Measurements from ENCODE around the gene PRKCH. TPM values are rescaled to one million over a fixed set of nuclear protein-coding genes. Genes with fewer than 3 reads are reported as not detected.
"Not testable (repeated sequence)": the region's sequence is repeated elsewhere in the genome, so short reads cannot be mapped to it uniquely, and the experiment has no call there.

Gene PRKCH
- total and polyA plus RNA-seq, 3 experiments from 2014 or later: 165 to 369 (median 166) TPM

DNA sequence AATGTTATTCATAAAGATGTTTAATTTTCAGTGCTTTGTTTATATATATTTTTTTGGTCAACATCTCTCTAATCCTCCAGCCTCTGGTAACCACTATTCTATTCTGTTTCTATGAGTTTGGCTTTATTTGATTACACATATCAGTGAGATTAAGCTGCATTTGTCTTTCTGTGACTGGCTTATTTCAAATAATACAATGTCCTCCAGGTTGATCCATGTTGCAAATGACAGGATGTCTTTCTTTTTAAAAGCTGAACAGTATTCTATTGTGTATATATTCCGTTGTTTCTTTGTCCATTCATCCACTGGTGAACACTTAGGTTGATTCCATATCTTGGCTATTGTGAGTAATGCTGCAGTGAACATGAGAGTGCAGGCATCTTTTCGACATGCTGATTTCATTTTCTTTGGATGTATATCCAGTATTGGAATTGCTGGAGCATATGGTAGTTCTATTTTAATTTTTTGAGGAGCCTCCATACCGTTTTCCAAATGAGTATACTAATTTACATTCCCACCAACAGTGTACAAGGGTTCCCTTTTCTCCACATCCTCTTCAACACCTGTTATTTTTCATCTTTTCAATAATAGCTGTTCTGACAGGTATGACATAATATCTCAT lies 142.4 kb downstream of the PRKCH start:
- H3K27ac ChIP-seq (ENCODE audit: low read depth, low read length): no peak overlapping the region
- peak overlapping the region in 7 of 8 donors; percentile 47 to 84 (median 81) for H3K27ac Mint-ChIP-seq
- H3K4me1 Mint-ChIP-seq: peaks cover 63 to 94% (median 69%) of the 10 kb centered on the region in 3 donors

DNA sequence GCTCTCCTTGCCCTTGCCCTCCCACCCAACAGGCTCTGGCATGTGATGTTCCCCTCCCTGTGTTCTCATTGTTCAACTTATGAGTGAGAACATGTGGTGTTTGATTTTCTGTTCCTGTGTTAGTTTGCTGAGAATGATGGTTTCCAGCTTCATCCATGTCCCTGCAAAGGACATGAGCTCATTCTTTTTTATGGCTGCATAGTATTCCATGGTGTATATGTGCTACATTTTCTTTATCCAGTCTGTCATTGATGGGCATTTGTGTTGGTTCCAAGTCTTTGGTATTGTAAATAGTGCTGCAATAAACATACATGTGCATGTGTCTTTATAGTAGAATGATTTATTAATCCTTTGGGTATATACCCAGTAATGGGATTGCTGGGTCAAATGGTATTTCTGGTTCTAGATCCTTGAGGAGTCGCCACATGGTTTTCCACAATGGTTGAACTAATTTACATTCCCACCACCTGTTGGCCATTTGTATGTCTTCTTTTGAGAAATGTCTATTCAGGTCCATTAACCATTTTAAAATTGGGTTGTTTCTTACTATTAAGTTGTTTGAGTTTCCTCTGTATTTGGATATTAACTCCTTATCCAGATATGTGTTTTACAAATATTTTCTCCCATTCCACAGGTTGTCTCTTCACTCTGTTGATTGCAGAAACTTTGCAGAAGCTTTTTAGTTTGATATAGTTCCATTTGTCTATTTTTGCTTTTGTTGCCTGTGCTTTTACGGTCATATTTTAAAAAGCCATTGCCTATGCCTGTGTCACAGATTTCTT lies 143.4 kb downstream of the PRKCH start:
- H3K9me3 Mint-ChIP-seq; H3K27me3 ChIP-seq (ENCODE audit: insufficient read depth, low read length, poor library complexity, severe bottlenecking); H3K4me3 ChIP-seq (ENCODE audit: low read length); H3K27ac ChIP-seq (ENCODE audit: low read depth, low read length); POLR2A ChIA-PET; DNase-seq; H3K9me3 ChIP-seq (ENCODE audit: low read length); H3K27me3 Mint-ChIP-seq; H3K4me3 Mint-ChIP-seq: not testable (repeated sequence)
- Histone ChIP-seq H3K36me3 (ENCODE audit: insufficient read depth, low read length) (peaks cover 42% of the 10 kb centered on the region), H3K4me1 (ENCODE audit: insufficient read depth, low read length) (peaks cover 42% of the 10 kb centered on the region)
- Mint-ChIP-seq H3K36me3 (peaks cover 26 to 98% (median 29%) of the 10 kb centered on the region in 3 donors), H3K27ac (peak overlapping the region; percentile 7 to 83 (median 75)), H3K4me1 (peaks cover 66 to 96% (median 72%) of the 10 kb centered on the region in 3 donors)
- CTCF ChIA-PET: interaction anchor here (0.7 to 1.1 kb wide), 3 partner anchors 9 to 171 kb away, joined by 3 read pairs; no protein-coding TSS in a partner anchor

More for the DNA sequence above, 142.4 kb downstream of the PRKCH start:
- H3K4me1 ChIP-seq (ENCODE audit: insufficient read depth, low read length): peaks cover 33% of the 10 kb centered on the region
- H3K27me3 Mint-ChIP-seq: peaks cover 0 to 4% of the 10 kb centered on the region in 2 donors
- H3K9me3 Mint-ChIP-seq: peaks cover 0 to 3% (median 0%) of the 10 kb centered on the region in 5 donors
- peaks cover 48% of the 10 kb centered on the region for H3K36me3 ChIP-seq (ENCODE audit: insufficient read depth, low read length)
- H3K9me3 ChIP-seq (ENCODE audit: low read length): no peaks in the 10 kb centered on the region
- ChIA-PET POLR2A (no interaction called here), CTCF (interaction anchor here (1.0 kb wide), 1 partner anchor 8 kb away, joined by 3 read pairs; no protein-coding TSS in a partner anchor)
- H3K27me3 ChIP-seq (ENCODE audit: insufficient read depth, low read length, poor library complexity, severe bottlenecking): no peaks in the 10 kb centered on the region
- no peak overlapping the region for H3K4me3 ChIP-seq (ENCODE audit: low read length)
- H3K36me3 Mint-ChIP-seq: peaks cover 34 to 97% (median 34%) of the 10 kb centered on the region in 3 donors
- DNase-seq: no peak
- no peak overlapping the region for H3K4me3 Mint-ChIP-seq

DNA sequence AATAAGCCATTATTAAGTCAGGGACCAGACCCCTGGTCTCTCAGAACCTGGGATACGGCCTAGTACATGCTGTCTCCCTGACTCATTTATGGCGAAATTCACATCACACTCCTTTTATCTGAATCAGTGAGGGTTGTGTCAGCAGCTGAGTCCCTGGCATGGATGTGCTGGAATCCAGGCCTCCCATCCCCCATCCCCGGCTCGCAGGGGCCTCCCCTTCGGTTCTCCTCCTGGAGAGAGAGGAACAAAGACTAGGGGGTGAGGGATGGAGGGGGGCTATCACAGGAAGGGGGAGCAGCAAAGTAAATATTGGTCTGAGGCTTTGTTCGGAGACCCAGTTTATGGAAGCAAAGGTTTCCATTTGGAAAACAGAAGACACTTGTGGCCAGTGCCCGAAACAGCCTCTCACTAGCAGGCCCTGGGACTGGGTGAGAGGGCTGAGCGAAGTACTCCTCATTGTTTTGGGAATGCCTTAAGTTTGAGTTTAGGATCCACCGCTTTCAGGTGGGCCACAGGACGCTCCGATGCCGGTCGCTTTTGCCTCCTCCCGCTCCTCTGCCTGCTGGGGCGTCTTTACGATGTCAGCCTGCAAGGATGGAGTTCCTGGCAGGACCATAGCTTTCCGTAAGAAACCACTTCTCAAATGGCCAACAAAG lies 145.0 kb downstream of the PRKCH start:
- Histone ChIP-seq H3K4me3 (ENCODE audit: low read length) (no peak overlapping the region), H3K27ac (ENCODE audit: low read depth, low read length) (no peak overlapping the region), H3K36me3 (ENCODE audit: insufficient read depth, low read length) (peaks cover 34% of the 10 kb centered on the region), H3K4me1 (ENCODE audit: insufficient read depth, low read length) (peaks cover 55% of the 10 kb centered on the region), H3K9me3 (ENCODE audit: low read length) (no peaks in the 10 kb centered on the region), H3K27me3 (ENCODE audit: insufficient read depth, low read length, poor library complexity, severe bottlenecking) (no peaks in the 10 kb centered on the region)
- Mint-ChIP-seq H3K4me3 (peak overlapping the region in 1 of 7 donors; percentile 37), H3K36me3 (peaks cover 17 to 99% (median 26%) of the 10 kb centered on the region in 3 donors), H3K4me1 (peaks cover 74 to 100% (median 75%) of the 10 kb centered on the region in 3 donors), H3K9me3 (peaks cover 0 to 3% (median 0%) of the 10 kb centered on the region in 5 donors), H3K27ac (peak overlapping the region in 6 of 8 donors; percentile 55 to 91 (median 64)), H3K27me3 (peaks cover 0 to 1% of the 10 kb centered on the region in 2 donors)
- ChIA-PET CTCF (interaction anchor here (1.1 kb wide), 1 partner anchor 9 kb away, joined by 4 read pairs; no protein-coding TSS in a partner anchor), POLR2A (no interaction called here)
- DNase-seq: no peak

DNA sequence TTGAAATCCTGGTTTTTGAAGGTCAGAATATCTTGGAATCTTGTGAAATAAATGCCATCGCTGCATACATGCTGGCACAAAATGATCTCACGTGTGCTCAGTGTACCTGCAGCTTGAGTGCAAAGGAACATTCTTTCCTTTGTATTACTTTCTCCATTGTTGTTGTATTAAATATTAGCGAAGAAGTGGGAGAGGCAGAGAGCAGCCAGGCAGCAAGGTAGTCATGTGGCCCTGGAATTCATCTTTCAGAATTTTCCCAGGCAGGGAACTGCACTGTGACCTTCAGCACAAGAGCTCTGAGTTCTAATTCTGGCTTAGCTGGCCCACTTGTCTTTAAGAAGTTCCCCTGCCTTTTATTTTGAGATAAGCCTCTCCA lies 145.5 kb downstream of the PRKCH start:
- H3K4me3 ChIP-seq (ENCODE audit: low read length): no peak overlapping the region
- H3K27me3 Mint-ChIP-seq: peaks cover 0 to 2% of the 10 kb centered on the region in 2 donors
- H3K4me1 ChIP-seq (ENCODE audit: insufficient read depth, low read length): peaks cover 55% of the 10 kb centered on the region
- H3K27ac ChIP-seq (ENCODE audit: low read depth, low read length): no peak overlapping the region
- DNase-seq: no peak
- H3K27me3 ChIP-seq (ENCODE audit: insufficient read depth, low read length, poor library complexity, severe bottlenecking): no peaks in the 10 kb centered on the region
- no peaks in the 10 kb centered on the region for H3K9me3 ChIP-seq (ENCODE audit: low read length)
- peaks cover 74 to 100% (median 75%) of the 10 kb centered on the region in 3 donors for H3K4me1 Mint-ChIP-seq
- H3K36me3 ChIP-seq (ENCODE audit: insufficient read depth, low read length): peaks cover 31% of the 10 kb centered on the region
- ChIA-PET POLR2A (interaction anchor here (0.6 kb wide), 1 partner anchor 9 kb away, joined by 3 read pairs; no protein-coding TSS in a partner anchor), CTCF (interaction anchor here (1.1 kb wide), 1 partner anchor 8 kb away, joined by 4 read pairs; no protein-coding TSS in a partner anchor)
- peak overlapping the region in 5 of 8 donors; percentile 55 to 91 (median 64) for H3K27ac Mint-ChIP-seq
- H3K9me3 Mint-ChIP-seq: peaks cover 0 to 3% (median 0%) of the 10 kb centered on the region in 5 donors
- peaks cover 15 to 99% (median 23%) of the 10 kb centered on the region in 3 donors for H3K36me3 Mint-ChIP-seq
- H3K4me3 Mint-ChIP-seq: peak overlapping the region in 1 of 7 donors; percentile 37

DNA sequence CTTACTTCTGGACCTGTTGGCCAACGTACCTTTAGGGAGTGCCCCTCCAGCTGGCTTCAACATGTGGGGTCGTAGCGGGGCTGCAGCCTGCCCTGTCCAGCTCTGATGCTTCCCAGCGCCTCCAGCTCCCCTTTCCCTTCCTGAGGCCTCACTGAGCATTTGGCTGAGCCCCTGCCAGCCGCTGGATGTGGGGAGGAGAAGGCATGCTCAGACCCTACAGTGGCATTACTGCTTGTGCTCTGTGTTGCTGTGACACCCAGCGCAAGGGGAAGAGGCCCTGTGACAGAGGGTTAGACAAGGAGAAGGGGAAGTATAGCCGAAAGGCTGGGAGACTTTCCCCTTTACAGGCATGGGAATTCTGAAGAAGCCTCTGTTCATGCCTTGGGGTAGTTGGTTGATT lies 145.9 kb downstream of the PRKCH start:
- no peak for DNase-seq
- Histone ChIP-seq H3K36me3 (ENCODE audit: insufficient read depth, low read length) (peaks cover 28% of the 10 kb centered on the region), H3K9me3 (ENCODE audit: low read length) (no peaks in the 10 kb centered on the region), H3K27ac (ENCODE audit: low read depth, low read length) (no peak overlapping the region), H3K4me1 (ENCODE audit: insufficient read depth, low read length) (peaks cover 55% of the 10 kb centered on the region), H3K27me3 (ENCODE audit: insufficient read depth, low read length, poor library complexity, severe bottlenecking) (no peaks in the 10 kb centered on the region), H3K4me3 (ENCODE audit: low read length) (no peak overlapping the region)
- ChIA-PET CTCF (no interaction called here), POLR2A (interaction anchor here (0.6 kb wide), 1 partner anchor 9 kb away, joined by 3 read pairs; no protein-coding TSS in a partner anchor)
- Mint-ChIP-seq H3K27me3 (peaks cover 0 to 3% of the 10 kb centered on the region in 2 donors), H3K9me3 (peaks cover 0 to 3% (median 0%) of the 10 kb centered on the region in 5 donors), H3K4me1 (peaks cover 76 to 100% (median 77%) of the 10 kb centered on the region in 3 donors), H3K36me3 (peaks cover 13 to 97% (median 21%) of the 10 kb centered on the region in 3 donors), H3K4me3 (no peak overlapping the region), H3K27ac (peak overlapping the region; percentile 31 to 99 (median 64))

DNA sequence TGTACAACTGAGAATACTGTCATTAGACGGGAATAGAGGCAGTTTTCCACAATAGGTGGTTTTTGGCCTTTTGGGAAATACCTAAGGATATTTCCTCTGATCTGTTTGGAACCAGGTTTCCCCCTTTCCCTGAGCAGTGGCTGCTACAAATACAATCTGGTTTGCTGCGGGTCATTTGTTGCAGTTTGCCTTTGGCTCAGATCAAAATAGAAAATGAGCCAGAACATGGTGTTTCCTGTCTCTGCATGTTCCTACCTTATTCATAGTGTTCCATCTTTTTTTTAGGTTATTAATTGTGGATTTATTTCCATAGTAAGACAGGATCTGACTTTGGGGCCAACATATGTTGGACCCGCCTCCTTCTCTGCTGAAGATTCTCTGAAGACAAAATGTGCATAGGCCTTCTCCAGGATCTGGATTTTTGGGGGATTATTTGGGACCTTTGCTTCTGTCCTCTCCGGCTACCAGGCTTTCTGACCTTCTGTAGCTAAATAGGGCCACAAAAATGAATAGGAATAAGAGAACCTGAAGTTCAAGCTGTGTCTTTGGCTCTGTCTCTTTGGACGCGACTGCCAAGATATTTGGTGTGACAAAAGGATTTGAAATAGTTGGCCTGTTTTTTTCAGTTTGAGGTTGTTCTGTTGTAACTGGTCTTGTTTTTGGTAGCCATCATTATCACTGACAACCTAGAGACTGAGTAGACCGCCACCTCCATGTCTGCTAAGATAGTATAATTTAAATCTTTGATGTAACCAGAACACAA lies 146.9 kb downstream of the PRKCH start:
- H3K27me3 Mint-ChIP-seq: peaks cover 0 to 6% of the 10 kb centered on the region in 2 donors
- no peak overlapping the region for H3K4me3 Mint-ChIP-seq
- peaks cover 14 to 95% (median 27%) of the 10 kb centered on the region in 3 donors for H3K36me3 Mint-ChIP-seq
- Histone ChIP-seq H3K27me3 (ENCODE audit: insufficient read depth, low read length, poor library complexity, severe bottlenecking) (no peaks in the 10 kb centered on the region), H3K4me1 (ENCODE audit: insufficient read depth, low read length) (peaks cover 60% of the 10 kb centered on the region), H3K27ac (ENCODE audit: low read depth, low read length) (no peak overlapping the region), H3K4me3 (ENCODE audit: low read length) (no peak overlapping the region), H3K9me3 (ENCODE audit: low read length) (no peaks in the 10 kb centered on the region), H3K36me3 (ENCODE audit: insufficient read depth, low read length) (peaks cover 19% of the 10 kb centered on the region)
- ChIA-PET POLR2A (no interaction called here), CTCF (no interaction called here)
- peaks cover 0 to 3% (median 0%) of the 10 kb centered on the region in 5 donors for H3K9me3 Mint-ChIP-seq
- peak overlapping the region; percentile 43 to 100 (median 92) for H3K27ac Mint-ChIP-seq
- DNase-seq: no peak
- H3K4me1 Mint-ChIP-seq: peaks cover 79 to 100% (median 86%) of the 10 kb centered on the region in 3 donors

DNA sequence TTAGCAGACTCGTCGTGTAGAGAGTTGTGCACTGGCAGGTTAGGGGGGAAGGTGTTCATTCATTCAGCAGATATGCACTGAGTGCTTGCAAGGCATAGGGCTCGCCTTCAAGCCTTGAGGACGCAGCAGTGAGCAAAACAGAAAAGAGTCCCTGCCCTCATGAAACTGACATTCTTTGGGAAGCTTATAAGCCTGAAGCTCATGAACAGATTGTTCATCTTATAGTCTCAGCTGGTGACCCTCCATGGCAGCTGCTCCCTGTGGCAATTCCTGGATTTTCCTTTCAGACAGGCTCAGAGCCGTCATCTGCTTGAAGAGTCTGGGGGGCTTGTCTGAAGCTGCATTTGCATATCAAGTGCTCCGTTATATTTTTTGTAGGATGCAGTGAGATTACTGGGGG lies 148.4 kb downstream of the PRKCH start:
- CTCF ChIA-PET: interaction anchor here (0.9 to 3.0 kb wide), 3 partner anchors 20 to 367 kb away, joined by 3 to 11 read pairs (median 3); no protein-coding TSS in a partner anchor
- peaks cover 75% of the 10 kb centered on the region for H3K4me1 ChIP-seq (ENCODE audit: insufficient read depth, low read length)
- H3K4me3 ChIP-seq (ENCODE audit: low read length): no peak overlapping the region
- H3K36me3 ChIP-seq (ENCODE audit: insufficient read depth, low read length): peaks cover 9% of the 10 kb centered on the region
- peaks cover 81 to 99% (median 94%) of the 10 kb centered on the region in 3 donors for H3K4me1 Mint-ChIP-seq
- peaks cover 4 to 90% (median 21%) of the 10 kb centered on the region in 3 donors for H3K36me3 Mint-ChIP-seq
- no peak overlapping the region for H3K27ac ChIP-seq (ENCODE audit: low read depth, low read length)
- H3K27me3 Mint-ChIP-seq: peaks cover 0 to 8% of the 10 kb centered on the region in 2 donors
- no peaks in the 10 kb centered on the region for H3K27me3 ChIP-seq (ENCODE audit: insufficient read depth, low read length, poor library complexity, severe bottlenecking)
- POLR2A ChIA-PET: no interaction called here
- H3K4me3 Mint-ChIP-seq: peak overlapping the region in 3 of 7 donors; percentile 10 to 83 (median 80)
- no peak for DNase-seq
- H3K9me3 Mint-ChIP-seq: no peaks in the 10 kb centered on the region
- peak overlapping the region; percentile 68 to 100 (median 94) for H3K27ac Mint-ChIP-seq
- no peaks in the 10 kb centered on the region for H3K9me3 ChIP-seq (ENCODE audit: low read length)
